HepG2 (cell line): ENCODE measurements around the gene EPSTI1. TPM values are rescaled to one million over a fixed set of nuclear protein-coding genes. Genes with fewer than 3 reads are reported as not detected.
"Not testable (repeated sequence)": the region's sequence is repeated elsewhere in the genome, so short reads cannot be mapped to it uniquely, and the experiment has no call there.

Experiments used
- ATAC-seq: fragments of 200-7000 bp; cut with Tn5 transposase; 3 replicates; pipeline ENCODE4 v1.9.1; 2020; ENCODE audit warnings: mild to moderate bottlenecking, moderate library complexity
- BruUV-seq: library from RNA; stranded (reverse); fragments of 400-500 nt; replicated peaks from 2 replicates; lab custom pipeline; 2021; lab: Mats Ljungman, UMichigan
- CTCF ChIA-PET: fragments of 300-600 bp; formaldehyde crosslinking; extraction: SDS; loops from one replicate; lab custom pipeline; 2021; ENCODE audit warnings: low total read pairs, inconsistent platforms, low intra/inter-chr PET ratio; lab: Yijun Ruan, JAX
- POLR2A ChIA-PET: fragments of 350-600 bp; sonication (Branson Sonifier 250); formaldehyde crosslinking; loops from one replicate; lab custom pipeline; 2020; ENCODE audit warnings: antibody characterized with exemption, inconsistent platforms; lab: Yijun Ruan, JAX
- DNase-seq: peaks from one replicate; pipeline ENCODE4 v3.0.0-alpha.2; 2015; ENCODE audit warnings: low spot score
- FAIRE-seq: peaks from 3 replicates; lab custom pipeline; 2011; peaks lifted over from hg19 to GRCh38; lab: Jason Lieb, UNC
- H2AFZ ChIP-seq: one replicate; pipeline ENCODE4 v1.6.1; 2011; ENCODE audit warnings: low read length, inconsistent platforms
- H3K27ac ChIP-seq: fragments of 300-600 bp; 3 replicates; pipeline ENCODE4 v1.8.0; 2011; ENCODE audit warnings: mixed run types, mild to moderate bottlenecking, mixed read lengths, low read length, inconsistent platforms; ENCODE audit not compliant: insufficient read depth; ENCODE audit errors: extremely low read length
- H3K27me3 ChIP-seq, 2 experiments: fragments of 200-600 bp in 1 of 2; 2 replicates in 1 of 2; 3 replicates in 1 of 2; pipeline versions ENCODE4 v1.6.0 to v1.8.0; 2011; ENCODE audit warnings: low read length in 2 of 2, mild to moderate bottlenecking in 2 of 2, moderate library complexity in 2 of 2, inconsistent platforms in 1 of 2; ENCODE audit not compliant: insufficient read depth in 2 of 2, control insufficient read depth in 1 of 2
- H3K36me3 ChIP-seq, 2 experiments: fragments of 200-600 bp in 1 of 2; replicated peaks in 1 of 2; 2 replicates in 1 of 2; 3 replicates in 1 of 2; pipeline versions ENCODE4 v1.5.1 to v1.8.0; 2011; ENCODE audit warnings: low read length in 2 of 2, inconsistent platforms in 1 of 2; ENCODE audit not compliant: insufficient read depth in 2 of 2, control insufficient read depth in 1 of 2
- H3K4me1 ChIP-seq: 2 replicates; pipeline ENCODE4 v1.5.1; 2012; ENCODE audit warnings: low read length, inconsistent platforms; ENCODE audit not compliant: insufficient read depth
- H3K4me2 ChIP-seq: 2 replicates; pipeline ENCODE4 v1.6.0; 2011; ENCODE audit warnings: low read depth, low read length, inconsistent platforms
- H3K4me3 ChIP-seq, 3 experiments: fragments of 200-600 bp in 1 of 3; sonication (generic), shearing (Covaris generic) in 1 of 3; replicated peaks in 1 of 3; 2 replicates each; pipeline ENCODE4 v1.5.1; 2011 to 2016; ENCODE audit warnings: low read length in 3 of 3, inconsistent platforms in 2 of 3, low read depth in 2 of 3, mild to moderate bottlenecking in 2 of 3, control low read depth in 1 of 3, mixed read lengths in 1 of 3; ENCODE audit not compliant: insufficient read depth in 1 of 3
- H3K79me2 ChIP-seq: one replicate; pipeline ENCODE4 v1.6.1; 2011; ENCODE audit warnings: low read length, inconsistent platforms; ENCODE audit not compliant: insufficient read depth
- H3K9ac ChIP-seq: 2 replicates; pipeline ENCODE4 v1.6.0; 2011; ENCODE audit warnings: mild to moderate bottlenecking, low read depth, low read length, inconsistent platforms; ENCODE audit not compliant: insufficient read depth
- H3K9me3 ChIP-seq: 2 replicates; pipeline ENCODE4 v1.5.1; 2012; ENCODE audit warnings: mild to moderate bottlenecking, low read length
- H4K20me1 ChIP-seq: 2 replicates; pipeline ENCODE4 v1.6.0; 2011; ENCODE audit warnings: inconsistent platforms, mild to moderate bottlenecking, low read length, moderate library complexity; ENCODE audit not compliant: insufficient read depth
- DZIP1 ChIP-seq: sonication (generic); formaldehyde crosslinking; IDR thresholded peaks from 2 replicates; pipeline ENCODE4 v1.5.0; 2020; ENCODE audit warnings: mild to moderate bottlenecking, missing genetic modification reagents
- FOXP4 ChIP-seq: sonication (generic); formaldehyde crosslinking; IDR thresholded peaks from 2 replicates; pipeline ENCODE4 v1.4.0; 2020; ENCODE audit warnings: missing genetic modification reagents
- IKZF1 ChIP-seq: fragments of 450-650 bp; IDR thresholded peaks from 2 replicates; pipeline ENCODE4 v1.7.1; 2016
- MEIS1 ChIP-seq: sonication (generic); formaldehyde crosslinking; IDR thresholded peaks from 2 replicates; pipeline ENCODE4 v1.9.0; 2021; ENCODE audit warnings: mild to moderate bottlenecking, missing genetic modification reagents, moderate library complexity, borderline replicate concordance
- SETDB1 ChIP-seq: sonication (generic); formaldehyde crosslinking; IDR thresholded peaks from 2 replicates; pipeline ENCODE4 v1.5.1; 2020; ENCODE audit warnings: missing genetic modification reagents, mild to moderate bottlenecking, borderline replicate concordance
- ZBTB7A ChIP-seq: sonication (generic); formaldehyde crosslinking; IDR thresholded peaks from 2 replicates; pipeline ENCODE4 v1.8.0; 2022; ENCODE audit warnings: mild to moderate bottlenecking, missing genetic modification reagents
- WGBS: methylation state at CpG from one replicate; pipeline ENCODE4 v1.1.6; 2017; ENCODE audit warnings: low lambda C conversion rate; 5-methylcytosine and 5-hydroxymethylcytosine counted together
- in situ Hi-C: cut with HindIII; loops from 2 replicates; pipeline ENCODE4 v1.10.0; 2017; ENCODE audit warnings: low pct_unique_long_range_greater_than_20kb; ENCODE audit not compliant: extremely low pct_ligation_motif_present
- intact Hi-C: fragments of 100-400 bp; cut with micrococcal nuclease; formaldehyde crosslinking; loops from one replicate; pipeline ENCODE4 v1.10.0; 2022; ENCODE audit not compliant: unreplicated experiment
- polyA plus RNA-seq, 8 experiments: library from polyadenylated mRNA; depleted of rRNA in 3 of 8; stranded (reverse) in 7 of 8; unstranded in 1 of 8; fragments of >200 nt; fragmentation: Illumina TruSeq in 4 of 8; extraction: Trizol in 4 of 8; gene quantifications; 2 replicates each; pipeline versions ENCODE4 v1.2.1 to v1.2.3, GENCODE V29; 2011 to 2016; ENCODE audit warnings: low read depth in 4 of 8, missing spikeins in 1 of 8, mixed read lengths in 1 of 8; ENCODE audit not compliant: insufficient read depth in 1 of 8
- total RNA-seq, 5 experiments: library from RNA; depleted of rRNA; stranded (reverse); fragments of >200 nt; fragmentation: Illumina TruSeq; extraction: Trizol; gene quantifications; 2 replicates each; pipeline ENCODE4 v1.2.3, GENCODE V29; 2016; ENCODE audit warnings: low read depth in 1 of 5
- TF ChIP-seq, protein P1 (sequence below): sonication (generic); formaldehyde crosslinking; IDR thresholded peaks from 2 replicates; pipeline ENCODE4 v1.4.0; 2020; ENCODE audit warnings: missing genetic modification reagents

The EPSTI1 gene
- total and polyA plus RNA-seq, 2 of the 13 experiments (the other 11 are each of a cell fraction or from before 2014, with no cell fraction given), result 0.03 TPM; not detected in 1

DNA sequence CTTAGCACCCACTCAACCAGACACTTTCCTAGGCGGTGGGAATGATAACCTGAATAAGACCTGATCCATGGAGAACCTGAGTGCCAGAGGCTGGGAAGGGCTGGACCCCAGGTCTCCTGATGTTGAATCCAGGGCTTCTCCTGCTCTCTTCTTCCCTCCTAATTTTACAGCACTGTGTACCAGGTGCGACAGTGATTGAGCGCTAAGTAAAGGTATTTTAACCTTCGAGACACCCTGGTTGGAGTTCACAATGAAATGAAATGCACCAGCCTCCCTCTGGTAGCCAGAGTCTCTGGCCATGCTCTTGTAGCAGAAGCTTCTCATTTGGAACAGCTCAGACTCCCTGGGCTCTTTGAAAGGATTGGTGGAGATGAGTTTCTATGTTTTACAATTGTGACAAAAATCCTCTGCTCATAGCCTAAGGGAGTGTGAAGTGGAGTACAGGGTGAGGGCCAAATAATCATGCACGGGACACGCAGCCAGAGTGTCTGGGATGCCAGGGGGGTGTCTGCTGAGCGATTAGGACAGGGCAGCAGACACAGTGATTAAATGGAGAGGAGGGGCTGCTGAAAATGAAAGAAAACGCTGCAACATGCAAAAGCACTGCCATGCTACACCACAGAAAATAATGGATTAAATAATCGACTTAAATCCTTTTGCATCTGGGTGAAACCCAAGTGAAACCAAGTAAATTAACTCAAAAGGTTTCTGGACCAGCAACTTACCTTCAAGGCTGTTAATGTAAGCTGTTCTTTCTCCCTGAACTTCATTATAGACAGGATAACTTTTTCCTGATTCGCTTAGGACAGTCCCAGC lies 126.9 kb downstream of the EPSTI1 start (continued):
- TF ChIP-seq FOXP4, result no peak

GRCh38 chr13:42862370-42862769 lies 129.7 kb downstream of the EPSTI1 start:
- H3K36me3 ChIP-seq, H3K79me2 ChIP-seq, H4K20me1 ChIP-seq, H2AFZ ChIP-seq, BruUV-seq, FAIRE-seq, intact Hi-C loops, H3K9me3 ChIP-seq, H3K27ac ChIP-seq, DNase-seq, in situ Hi-C loops, H3K4me2 ChIP-seq, H3K9ac ChIP-seq, H3K27me3 ChIP-seq, POLR2A ChIA-PET, H3K4me1 ChIP-seq, H3K4me3 ChIP-seq, ATAC-seq, CTCF ChIA-PET: not testable (repeated sequence)
- WGBS, result 0% methylated on average over 2 of the region's 2 CpGs

GRCh38 chr13:42860485-42860884 lies 131.6 kb downstream of the EPSTI1 start:
- H3K4me1 ChIP-seq, result no peaks in the 10 kb centered on the region
- H3K9me3 ChIP-seq, result no peaks in the 10 kb centered on the region
- in situ Hi-C loops, result no loop called here
- BruUV-seq, result no TSS peak
- no peak overlapping the region for H3K4me3 ChIP-seq
- no peaks in the 10 kb centered on the region for H3K79me2 ChIP-seq
- H2AFZ ChIP-seq, result no peak overlapping the region
- no peaks in the 10 kb centered on the region for H3K36me3 ChIP-seq
- FAIRE-seq (no peak), DNase-seq (no peak), ATAC-seq (no peak)
- H3K27ac ChIP-seq, result no peak overlapping the region
- ChIA-PET CTCF (no interaction called here), POLR2A (no interaction called here)
- no peaks in the 10 kb centered on the region for H4K20me1 ChIP-seq
- no peaks in the 10 kb centered on the region; a peak in 1 of 5 replicates for H3K27me3 ChIP-seq
- no peak overlapping the region for H3K4me2 ChIP-seq
- intact Hi-C loops, result no loop called here
- no peak overlapping the region for H3K9ac ChIP-seq
- 7% methylated on average over 4 of the region's 4 CpGs for WGBS
- TF ChIP-seq DZIP1 (CRISPR knock-in tag) (no peak), ZBTB7A (no peak), SETDB1 (CRISPR knock-in tag) (no peak), MEIS1 (CRISPR knock-in tag) (no peak), IKZF1 (no peak)
- TF ChIP-seq, protein P1, sequence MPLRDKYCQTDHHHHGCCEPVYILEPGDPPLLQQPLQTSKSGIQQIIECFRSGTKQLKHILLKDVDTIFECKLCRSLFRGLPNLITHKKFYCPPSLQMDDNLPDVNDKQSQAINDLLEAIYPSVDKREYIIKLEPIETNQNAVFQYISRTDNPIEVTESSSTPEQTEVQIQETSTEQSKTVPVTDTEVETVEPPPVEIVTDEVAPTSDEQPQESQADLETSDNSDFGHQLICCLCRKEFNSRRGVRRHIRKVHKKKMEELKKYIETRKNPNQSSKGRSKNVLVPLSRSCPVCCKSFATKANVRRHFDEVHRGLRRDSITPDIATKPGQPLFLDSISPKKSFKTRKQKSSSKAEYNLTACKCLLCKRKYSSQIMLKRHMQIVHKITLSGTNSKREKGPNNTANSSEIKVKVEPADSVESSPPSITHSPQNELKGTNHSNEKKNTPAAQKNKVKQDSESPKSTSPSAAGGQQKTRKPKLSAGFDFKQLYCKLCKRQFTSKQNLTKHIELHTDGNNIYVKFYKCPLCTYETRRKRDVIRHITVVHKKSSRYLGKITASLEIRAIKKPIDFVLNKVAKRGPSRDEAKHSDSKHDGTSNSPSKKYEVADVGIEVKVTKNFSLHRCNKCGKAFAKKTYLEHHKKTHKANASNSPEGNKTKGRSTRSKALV (CRISPR knock-in tag), result no peak
